Measurements from ENCODE around the gene EXT2.

DNA sequence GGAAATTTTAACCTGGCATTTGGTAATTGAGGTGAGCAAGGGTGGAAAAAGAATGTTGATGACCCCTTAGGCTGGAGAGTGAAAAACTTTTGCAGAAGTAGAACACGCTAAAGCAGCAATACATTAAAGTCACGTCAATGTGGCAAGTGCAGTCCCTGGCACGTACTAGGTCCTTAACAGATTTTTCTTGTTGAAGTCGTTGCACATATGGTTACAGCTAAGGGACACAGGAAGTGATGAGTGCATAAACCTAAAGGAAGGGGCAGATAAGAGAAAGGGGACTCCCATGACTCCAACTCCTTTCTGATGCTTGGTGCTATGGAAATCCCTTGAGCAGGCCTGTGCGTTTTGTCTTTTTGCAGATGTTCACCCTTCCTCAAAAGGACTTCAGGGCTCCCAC, 28.2 kb upstream of the EXT2 start:
- TF ChIP-seq, protein P1, sequence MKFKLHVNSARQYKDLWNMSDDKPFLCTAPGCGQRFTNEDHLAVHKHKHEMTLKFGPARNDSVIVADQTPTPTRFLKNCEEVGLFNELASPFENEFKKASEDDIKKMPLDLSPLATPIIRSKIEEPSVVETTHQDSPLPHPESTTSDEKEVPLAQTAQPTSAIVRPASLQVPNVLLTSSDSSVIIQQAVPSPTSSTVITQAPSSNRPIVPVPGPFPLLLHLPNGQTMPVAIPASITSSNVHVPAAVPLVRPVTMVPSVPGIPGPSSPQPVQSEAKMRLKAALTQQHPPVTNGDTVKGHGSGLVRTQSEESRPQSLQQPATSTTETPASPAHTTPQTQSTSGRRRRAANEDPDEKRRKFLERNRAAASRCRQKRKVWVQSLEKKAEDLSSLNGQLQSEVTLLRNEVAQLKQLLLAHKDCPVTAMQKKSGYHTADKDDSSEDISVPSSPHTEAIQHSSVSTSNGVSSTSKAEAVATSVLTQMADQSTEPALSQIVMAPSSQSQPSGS (IDR thresholded peaks at IDR 0.05; ENCODE audit: low read length), result no peak
- TF ChIP-seq CTCF (IDR thresholded peaks at IDR 0.05 in 2 of 3, conservative IDR thresholded peaks at IDR 0.05 in 1 of 3; ENCODE audit: control insufficient read depth in 2 of 3, extremely low read depth in 1 of 3, insufficient read depth in 1 of 3, low read depth in 3 of 3, low read length in 3 of 3), result no peak
- TF ChIP-seq, protein P2, sequence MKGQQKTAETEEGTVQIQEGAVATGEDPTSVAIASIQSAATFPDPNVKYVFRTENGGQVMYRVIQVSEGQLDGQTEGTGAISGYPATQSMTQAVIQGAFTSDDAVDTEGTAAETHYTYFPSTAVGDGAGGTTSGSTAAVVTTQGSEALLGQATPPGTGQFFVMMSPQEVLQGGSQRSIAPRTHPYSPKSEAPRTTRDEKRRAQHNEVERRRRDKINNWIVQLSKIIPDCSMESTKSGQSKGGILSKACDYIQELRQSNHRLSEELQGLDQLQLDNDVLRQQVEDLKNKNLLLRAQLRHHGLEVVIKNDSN (IDR thresholded peaks at IDR 0.05; ENCODE audit: borderline replicate concordance, extremely low read length, insufficient read depth, low read depth, low read length), result no peak
- TF ChIP-seq ZNF274 (IDR thresholded peaks at IDR 0.05; ENCODE audit: insufficient read depth, insufficient read length), result no peak
- TF ChIP-seq JUND (IDR thresholded peaks at IDR 0.05; ENCODE audit: low read depth, low read length), result no peak
- no peak for TF ChIP-seq EZH2 (IDR thresholded peaks at IDR 0.05; ENCODE audit: borderline replicate concordance, control insufficient read depth, low read depth, low read length)
- TF ChIP-seq SIN3A (IDR thresholded peaks at IDR 0.05; ENCODE audit: low read depth, low read length), result no peak

Measured in GM12878 (cell line).